HG03442 (cell line): ENCODE data around the gene ATP6V0E2.

Experiments
- ATAC-seq: cut with Tn5 transposase; IDR thresholded peaks from one replicate; pipeline ENCODE4 v1.9.1; 2021; ENCODE audit warnings: mild to moderate bottlenecking, moderate library complexity; ENCODE audit not compliant: unreplicated experiment

ATP6V0E2 gene

DNA sequence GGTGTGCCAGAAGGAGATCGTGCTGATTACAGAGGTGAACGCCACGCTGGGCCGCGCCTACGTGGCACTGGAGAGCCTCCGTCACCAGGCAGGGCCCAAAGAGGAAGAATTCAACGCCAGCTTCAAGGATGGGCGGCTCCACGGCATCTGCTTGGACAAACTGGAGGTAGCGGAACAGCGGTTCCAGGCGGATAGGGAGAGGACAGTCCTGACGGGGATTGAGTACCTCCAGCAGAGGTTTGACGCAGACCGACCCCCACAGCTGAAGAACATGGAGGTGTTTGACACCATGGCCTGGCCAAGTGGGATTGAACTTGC, 12.1 kb upstream of the ATP6V0E2 start:
- ATAC-seq, result no peak

DNA sequence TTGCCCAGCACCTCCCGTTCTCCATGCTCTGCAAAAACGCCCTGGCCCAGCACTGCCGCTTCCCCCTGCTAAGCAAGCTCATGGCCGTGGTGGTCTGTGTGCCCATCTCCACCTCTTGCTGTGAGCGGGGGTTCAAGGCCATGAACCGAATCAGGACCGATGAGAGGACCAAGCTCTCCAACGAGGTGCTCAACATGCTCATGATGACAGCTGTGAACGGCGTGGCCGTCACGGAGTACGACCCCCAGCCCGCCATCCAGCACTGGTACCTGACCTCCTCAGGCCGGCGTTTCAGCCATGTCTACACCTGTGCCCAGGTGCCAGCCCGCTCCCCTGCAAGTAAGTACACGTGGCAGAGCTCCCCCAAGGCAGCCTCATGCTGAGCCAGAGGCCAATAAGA, 11.6 kb upstream of the ATP6V0E2 start:
- ATAC-seq, result no peak

DNA sequence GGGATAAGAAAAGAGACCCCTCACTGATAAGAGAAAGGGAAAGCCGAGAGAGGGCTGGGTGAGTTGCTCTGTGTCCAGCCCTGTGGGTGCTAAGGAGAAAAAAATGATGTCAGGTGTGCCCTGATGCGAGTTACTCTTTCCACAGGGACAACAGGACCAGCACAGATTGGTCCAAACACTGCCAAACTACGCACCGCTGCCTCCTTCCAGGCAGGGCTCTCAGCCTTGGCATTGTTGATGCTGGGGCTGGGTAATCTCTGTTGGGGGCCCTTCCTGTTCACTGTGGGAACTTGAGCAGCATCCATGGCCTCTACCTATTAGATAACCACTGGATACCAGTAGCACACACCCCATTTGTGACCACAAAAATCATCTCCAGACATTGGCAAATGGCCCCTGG, 10.3 kb upstream of the ATP6V0E2 start:
- ATAC-seq, result no peak

DNA sequence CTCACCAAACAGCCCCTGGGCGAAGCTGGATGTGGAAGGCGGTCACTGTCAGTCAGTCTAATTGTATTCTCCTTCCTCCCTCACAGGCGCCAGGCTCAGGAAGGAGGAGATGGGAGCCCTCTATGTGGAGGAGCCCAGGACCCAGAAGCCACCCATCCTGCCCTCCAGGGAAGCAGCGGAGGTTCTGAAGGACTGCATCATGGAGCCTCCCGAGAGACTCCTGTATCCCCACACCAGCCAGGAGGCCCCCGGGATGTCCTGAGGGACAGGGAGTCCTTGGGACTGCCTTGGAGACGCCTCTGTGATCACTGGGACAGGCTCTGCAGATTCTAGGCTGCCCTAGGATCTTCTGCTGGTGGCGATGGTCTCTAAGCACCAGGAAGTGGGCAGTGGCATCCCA, 9.7 kb upstream of the ATP6V0E2 start:
- ATAC-seq, result no peak

DNA sequence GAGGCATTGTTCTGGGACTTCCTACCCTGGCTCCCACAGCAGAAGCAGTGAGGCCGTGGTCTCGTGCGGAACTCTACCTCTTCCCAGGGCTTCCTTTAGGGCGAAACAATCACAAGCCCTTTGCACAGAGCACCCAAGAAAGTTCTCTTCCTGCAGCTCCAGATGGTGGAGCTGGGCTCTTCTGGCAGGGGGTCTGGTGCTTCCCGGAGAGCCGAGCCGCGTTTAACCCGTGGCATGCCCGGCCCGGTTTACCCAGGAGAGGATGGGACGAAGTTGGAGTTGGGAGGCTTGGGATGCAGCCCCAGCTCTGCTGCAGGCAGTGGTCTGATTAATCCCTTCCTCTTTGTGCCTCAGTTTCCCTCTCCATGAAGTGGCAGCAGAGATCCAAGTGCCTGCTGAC, 9.0 kb upstream of the ATP6V0E2 start:
- ATAC-seq, result no peak

DNA sequence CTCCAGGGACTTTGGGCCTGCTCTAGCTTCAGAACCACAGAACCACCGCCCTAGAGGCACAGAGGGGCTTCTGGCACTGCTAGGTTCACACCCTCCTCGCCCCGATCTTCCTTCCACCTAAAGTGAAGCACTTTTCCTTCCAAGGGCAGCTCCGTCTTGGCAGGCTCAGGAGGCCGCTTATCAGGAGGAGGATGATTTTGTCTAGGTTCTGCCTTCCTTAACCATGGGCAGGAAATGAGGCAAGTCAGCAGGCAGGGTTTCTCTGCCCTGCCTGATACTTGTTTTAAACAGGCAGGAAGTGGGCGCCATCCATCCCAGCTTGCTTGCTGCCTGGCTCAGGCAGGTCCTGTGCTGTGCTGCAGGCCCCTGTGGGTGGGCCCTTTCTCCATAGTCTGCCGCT, 8.3 kb upstream of the ATP6V0E2 start:
- ATAC-seq, result no peak

DNA sequence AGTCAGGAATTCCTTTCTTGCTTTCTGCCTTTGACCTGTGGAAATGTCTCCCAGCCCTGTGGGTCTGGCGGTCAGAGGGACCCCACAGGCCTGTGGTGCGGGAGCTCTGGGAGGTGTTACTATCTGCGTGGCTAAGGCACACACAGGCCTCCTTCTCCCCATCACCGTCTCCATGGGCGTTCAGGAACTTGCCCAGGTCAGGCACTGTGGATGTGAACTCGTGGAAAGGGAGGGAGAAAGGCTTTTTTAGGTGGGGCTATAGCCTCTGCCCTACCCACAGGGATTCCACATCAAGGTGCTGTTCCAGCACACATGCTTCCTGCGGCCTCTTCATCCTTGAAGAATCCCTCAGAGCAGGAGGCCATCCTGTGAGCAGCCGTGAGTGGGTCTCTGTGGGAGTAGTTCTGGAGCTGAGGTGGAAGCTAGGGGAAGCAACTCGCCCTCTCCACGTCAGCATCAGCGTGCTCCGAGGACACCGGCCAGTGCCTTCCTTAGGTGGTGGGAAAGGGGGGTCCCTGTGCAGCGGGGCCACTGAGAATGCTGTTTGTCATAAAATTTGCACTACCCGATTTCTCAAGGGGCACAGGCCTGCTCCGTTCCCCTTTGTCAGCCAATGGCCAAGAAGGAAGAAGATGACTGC, 7.5 kb upstream of the ATP6V0E2 start:
- no peak for ATAC-seq

DNA sequence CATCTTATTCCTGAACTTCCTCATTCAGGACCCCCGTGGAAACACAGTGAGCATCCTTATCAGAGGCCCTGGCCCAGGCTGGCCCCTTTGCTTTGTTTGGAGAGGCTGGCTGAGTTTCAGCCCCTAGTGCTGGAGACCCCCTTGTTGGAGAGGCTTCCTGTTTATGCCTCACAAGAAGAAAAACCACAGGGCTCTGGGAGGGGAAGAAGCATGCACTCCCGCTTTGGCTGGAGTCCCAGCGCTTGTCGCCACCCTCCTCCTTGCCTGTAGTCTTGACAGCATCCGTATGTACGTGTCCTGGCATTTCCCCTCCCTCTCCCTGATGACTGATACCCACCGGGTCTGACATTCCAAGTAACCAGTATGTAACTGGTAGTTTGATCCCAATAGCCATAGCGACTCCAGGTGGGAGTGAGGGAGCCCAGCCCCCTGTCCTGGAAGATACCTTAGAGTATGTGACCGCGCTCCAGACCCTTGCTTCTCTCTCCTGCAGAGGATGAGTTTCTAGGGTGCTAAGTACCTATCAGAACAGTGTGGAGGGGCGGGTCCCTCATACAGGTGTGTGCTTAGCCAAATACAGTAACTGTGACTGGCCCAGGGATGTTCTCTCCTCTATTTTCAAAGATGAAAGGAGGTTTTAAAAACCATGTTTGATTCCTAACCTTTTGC, 6.9 kb upstream of the ATP6V0E2 start:
- ATAC-seq, result no peak

DNA sequence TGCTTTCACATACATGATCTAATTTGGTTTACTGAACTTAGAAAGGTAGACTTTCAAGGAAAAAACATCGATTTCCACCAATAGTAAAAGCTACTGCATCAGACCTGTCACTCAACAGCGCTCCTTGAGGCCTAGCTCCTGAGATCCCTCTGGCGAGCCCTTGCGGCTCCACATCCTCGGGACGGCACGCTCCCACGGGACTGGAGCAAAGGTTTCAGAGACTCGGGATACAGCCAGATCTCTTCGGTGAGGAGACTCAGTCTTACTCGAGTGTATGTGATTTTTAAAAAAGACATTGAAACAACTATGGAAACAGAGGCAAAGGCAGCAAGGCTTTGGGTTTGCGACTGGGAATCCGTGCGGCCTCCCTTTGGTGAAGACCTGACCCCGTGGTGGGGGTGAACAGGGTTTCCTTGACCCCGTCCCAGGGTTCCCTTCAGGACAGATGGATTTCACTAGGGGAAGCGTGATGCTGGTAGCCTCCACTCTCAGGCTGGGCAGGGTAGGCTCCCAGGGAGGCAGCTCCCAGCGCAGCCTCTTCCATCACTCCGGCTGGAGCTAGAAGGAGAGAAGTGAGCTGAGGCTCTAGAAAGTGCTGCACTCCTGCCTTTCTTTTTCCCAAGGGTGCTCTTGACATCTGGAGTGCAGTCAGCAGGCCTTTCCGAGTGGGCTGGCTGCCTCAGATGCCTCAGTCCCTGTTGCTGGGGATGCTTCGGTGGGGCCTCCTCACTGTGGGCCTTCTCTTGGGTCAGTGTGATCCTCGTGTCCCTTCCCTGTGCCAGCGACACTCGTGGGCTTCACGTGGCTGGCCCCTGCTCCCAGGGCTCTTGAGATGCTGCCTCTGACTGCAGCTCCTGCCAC, 5.8 kb upstream of the ATP6V0E2 start:
- no peak for ATAC-seq

DNA sequence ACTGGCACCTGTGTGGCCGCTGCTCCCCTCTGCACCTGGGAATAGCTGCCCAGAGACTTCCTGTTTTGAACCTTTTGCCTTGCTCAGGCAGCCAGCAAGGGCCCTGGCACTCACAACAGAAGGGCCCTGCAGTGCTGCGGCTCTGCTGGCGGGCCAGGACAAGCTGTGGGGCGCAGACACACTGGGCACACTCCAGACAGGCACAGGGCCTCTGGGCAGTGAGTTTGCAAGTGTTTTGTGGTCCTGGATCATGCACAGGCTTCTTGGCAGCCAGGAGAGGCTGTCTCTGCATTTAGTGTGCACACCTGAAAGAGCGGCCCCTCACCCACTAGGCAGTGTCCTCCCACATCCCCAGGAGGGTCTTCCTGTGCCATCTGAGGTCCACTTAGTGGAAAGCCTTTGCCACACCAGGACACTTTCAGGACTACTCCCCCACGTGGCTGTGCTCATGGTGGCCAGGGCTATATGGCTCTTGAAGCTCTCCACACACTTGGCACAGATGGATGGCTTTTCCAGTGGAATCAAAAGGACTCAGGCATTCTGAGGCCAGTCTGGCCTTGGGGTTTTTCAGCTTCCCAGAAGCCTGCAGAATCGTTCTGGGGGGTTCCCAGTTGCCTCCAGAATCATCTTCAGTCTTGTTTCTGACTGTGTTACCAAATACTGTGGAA, 5.0 kb upstream of the ATP6V0E2 start:
- no peak for ATAC-seq

DNA sequence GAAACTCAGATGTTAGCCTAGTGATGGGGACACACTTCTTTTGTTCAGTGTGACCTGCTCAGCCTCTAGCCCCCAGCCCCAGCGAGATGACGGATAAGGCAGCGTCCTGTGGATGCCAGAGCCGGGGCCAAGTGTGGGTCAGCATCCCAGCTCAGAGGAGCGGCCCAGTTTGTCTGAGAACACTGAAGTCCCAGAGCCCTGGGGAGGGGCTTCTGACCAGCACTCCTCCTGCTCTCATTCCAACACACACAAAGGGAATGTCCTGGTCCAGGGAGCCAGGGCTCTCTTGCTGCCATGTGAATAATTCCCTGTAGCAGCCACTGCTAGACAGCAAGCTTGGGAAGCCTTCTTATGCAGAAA, 4.5 kb upstream of the ATP6V0E2 start:
- no peak for ATAC-seq

DNA sequence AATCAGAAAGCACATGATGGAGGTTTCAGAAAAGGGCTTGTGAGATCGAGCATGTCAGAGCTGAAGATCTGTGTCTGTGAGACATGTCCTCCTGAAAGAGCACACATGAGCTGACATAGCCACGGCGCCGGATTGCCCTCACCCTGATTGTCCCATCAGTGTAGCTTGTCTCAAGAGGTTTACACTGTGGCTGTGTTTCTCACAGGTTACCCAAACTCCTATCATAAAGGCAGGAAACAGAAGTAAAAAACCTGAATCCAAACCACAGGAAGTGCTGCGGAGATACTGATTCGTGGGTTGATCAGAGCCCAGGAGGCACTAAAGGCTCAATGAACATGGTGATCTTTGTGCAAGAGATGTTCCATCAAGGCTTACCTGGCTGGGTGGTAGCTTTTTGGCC, 3.9 kb upstream of the ATP6V0E2 start:
- ATAC-seq, result no peak

DNA sequence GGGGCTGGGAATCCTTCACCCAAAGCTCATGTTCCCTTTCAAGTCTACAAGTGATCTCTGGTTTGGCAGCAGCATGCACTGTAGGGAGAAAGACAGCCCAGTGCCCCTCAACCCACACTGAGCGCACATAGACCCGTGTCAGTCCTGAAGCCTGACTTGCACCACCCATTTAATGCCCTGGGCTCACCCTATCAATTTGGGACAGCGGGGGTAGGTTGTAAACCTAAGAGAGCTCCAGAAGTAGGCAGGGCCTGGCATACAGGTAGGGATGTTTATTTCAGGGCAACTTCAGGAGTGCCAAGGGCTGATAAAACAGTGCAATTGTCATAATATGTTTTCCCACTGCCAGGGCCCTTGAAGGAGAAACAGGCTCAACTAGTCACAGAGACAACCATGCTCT, 3.5 kb upstream of the ATP6V0E2 start:
- ATAC-seq, result no peak

DNA sequence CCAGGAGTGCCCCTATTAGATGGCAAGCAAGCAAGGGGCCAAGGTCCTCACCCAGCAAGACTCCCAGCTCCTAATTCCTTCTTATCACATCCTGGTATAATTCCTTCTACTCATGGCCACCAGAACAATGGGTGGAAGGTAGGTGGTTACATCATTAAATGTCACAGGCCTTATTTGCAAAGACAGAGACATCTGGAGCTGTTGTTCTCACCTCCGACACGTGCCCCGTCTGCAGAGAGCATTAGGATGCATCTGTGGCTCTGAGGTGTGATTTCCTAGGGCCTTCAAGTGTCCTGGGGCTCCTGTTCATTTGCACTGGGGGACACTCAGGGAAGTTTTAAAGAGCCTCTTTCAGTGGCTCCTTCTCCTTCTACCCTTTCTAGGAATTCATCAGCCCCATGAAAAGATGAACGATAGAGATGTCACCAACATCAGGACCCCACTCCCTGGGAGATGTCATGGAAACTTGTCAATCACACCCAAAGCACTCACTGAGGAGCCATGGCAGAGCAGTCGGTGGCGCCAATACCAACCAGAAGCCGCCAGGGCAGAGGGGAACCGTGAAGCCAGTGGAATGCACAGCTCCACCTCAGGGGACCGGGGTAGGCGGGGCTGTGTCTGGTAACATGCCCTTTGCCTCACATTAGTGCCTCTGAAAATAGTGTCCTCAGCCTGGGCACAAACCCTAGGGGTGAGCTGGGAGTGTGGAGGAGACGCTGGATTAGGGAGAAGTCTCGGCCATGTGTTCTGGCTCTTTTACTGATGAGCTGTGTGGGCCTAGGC, 2.9 kb upstream of the ATP6V0E2 start:
- ATAC-seq, result no peak

DNA sequence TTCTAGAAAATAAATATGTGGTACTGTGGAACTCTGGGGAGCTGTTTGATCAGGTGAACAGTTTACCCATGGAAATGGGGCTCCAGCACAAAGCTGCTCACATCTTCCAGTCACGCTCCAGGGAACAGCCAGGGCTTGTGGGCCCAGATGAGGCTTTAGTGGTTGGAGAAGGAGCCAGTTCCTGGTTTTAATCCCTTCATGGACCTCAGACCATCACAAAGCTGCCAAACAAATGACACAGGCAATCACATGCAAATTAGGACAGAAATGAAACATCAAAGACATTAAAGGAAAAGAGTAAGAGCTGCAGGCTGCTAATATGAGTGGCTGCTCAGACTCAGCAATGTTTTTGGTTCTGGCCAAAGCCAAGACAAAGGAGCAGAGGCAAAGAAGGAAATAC, 2.2 kb upstream of the ATP6V0E2 start:
- ATAC-seq, result no peak

DNA sequence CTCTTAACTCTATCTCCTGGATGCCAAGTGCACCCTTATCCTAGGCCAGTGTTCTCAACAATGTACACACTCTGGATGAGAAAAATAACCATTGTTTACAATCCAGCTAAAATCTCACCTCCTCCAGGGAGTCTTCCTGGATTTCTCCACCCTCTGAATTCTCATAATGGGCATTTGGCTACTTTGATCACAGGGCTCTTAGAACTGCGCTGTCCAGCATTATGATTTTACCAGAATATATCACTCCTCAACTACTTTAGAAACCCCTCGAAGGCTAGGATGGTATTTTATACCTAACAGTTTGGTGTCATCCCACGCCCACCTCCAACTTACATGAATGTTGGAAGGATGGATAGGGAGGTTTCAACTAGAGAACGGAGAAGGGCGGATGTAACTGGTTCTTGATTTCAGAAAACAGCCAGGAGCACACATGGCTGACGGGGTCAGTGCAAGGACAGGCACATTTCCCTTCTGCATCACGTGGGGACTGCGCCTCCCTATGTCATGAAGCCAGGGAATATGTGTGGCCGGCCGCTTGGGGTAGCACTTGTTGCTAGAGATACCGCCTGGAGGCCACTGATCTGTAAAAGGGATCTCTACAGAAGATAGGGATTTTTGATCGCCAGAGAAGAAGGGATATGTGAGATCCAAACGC, 1.2 kb upstream of the ATP6V0E2 start:
- ATAC-seq, result no peak

DNA sequence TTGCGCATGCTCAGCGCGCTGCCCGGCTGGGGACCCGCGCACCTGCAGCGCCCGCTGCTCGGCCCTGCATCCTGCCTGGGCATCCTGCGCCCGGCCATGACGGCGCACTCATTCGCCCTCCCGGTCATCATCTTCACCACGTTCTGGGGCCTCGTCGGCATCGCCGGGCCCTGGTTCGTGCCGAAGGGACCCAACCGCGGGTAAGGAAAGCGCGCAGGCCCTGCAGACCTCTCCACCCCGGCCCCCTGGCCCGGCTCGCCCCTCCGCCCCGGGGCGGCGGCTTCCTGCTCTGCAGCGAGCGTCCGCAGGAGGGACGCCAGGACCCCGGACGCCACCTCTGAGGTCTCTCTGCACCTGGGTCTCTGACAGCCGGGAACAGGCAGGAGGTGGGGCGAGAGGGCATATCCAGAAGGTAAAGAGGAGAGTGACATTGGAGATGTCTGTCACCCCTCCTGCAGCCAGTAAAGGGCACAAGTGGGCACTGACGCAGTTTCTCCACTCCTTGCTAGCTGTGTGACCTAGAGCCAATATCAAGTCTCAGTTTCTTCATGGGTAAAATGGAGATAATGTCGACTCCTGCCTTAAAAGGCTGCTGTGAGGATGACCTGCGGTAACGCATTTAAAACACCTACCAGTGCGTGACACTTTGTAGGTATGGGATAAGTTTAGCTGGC, 338 bp downstream of the ATP6V0E2 start:
- ATAC-seq, result peak; percentile 28

DNA sequence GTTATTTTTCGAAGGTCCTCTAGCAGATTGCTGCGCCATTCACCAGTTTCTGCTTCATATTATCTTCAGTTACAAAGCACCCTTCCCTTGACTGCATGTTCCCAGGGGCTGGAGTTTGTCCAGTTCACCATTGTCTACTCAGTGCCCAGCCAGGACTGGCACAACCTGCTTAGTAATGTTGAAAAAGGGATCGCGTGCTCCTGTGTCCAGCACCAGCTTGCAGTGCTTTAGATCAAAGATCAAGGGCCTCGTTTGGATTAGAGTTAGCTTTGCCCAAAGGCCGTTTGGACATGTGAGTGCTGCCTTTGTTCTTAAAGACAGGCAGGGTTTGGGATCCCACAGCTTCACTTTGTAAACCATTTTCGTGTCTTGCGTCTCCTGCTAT, 867 bp downstream of the ATP6V0E2 start:
- ATAC-seq, result no peak

DNA sequence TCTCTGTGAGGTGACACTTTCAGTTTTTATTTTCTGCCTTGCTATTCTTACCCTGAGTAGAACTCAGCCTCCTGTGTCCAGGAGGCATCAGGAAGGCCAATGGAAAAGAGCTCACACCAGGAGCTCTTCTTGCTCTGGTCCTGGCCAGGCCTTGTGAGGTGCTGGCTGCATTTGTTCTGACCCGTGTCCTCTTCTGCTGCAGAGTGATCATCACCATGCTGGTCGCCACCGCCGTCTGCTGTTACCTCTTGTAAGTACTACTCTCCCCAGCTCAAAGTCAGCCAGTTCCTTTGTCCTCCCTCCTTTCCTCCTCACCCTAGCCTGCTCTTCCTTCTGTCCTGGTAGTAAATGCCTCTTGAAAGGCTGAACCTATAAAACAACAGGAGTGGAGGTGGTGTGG, 1.6 kb downstream of the ATP6V0E2 start:
- ATAC-seq, result no peak
